HepG2 (cell line): Measurements from ENCODE around the gene GPR33. TPM values are rescaled to one million over a fixed set of nuclear protein-coding genes. Genes with fewer than 3 reads are reported as not detected.

Source experiments
- FIP1L1 ChIP-seq: fragments of 200-400 bp; formaldehyde crosslinking; IDR thresholded peaks from 2 replicates; pipeline ENCODE4 v1.6.1; 2018; ENCODE audit warnings: low read depth, mild to moderate bottlenecking, low read length, moderate library complexity, borderline replicate concordance; ENCODE audit not compliant: insufficient read depth
- GPN1 ChIP-seq: sonication (generic); formaldehyde crosslinking; IDR thresholded peaks from 2 replicates; pipeline ENCODE4 v1.5.1; 2020; ENCODE audit warnings: missing genetic modification reagents, borderline replicate concordance
- NONO ChIP-seq, 2 experiments: fragments of 450-650 bp in 1 of 2; sonication (generic) in 1 of 2; formaldehyde crosslinking in 1 of 2; IDR thresholded peaks in 1 of 2; conservative IDR thresholded peaks in 1 of 2; 2 replicates each; pipeline versions ENCODE4 v1.6.1 to v1.8.0; 2017 to 2022; ENCODE audit warnings: mild to moderate bottlenecking in 1 of 2, missing genetic modification reagents in 1 of 2, moderate library complexity in 1 of 2
- RFX3 ChIP-seq: IDR thresholded peaks from 2 replicates; pipeline ENCODE4 v1.6.1; 2016; ENCODE audit warnings: missing biosample characterization, missing genetic modification reagents
- RFX5 ChIP-seq: IDR thresholded peaks from 2 replicates; pipeline ENCODE4 v1.6.1; 2011; ENCODE audit warnings: low read depth, low read length, improper control_type of control experiment
- SMARCE1 ChIP-seq: fragments of 450-650 bp; IDR thresholded peaks from 2 replicates; pipeline ENCODE4 v1.6.1; 2017; ENCODE audit warnings: borderline replicate concordance
- ZBTB1 ChIP-seq: sonication (generic); formaldehyde crosslinking; IDR thresholded peaks from 2 replicates; pipeline ENCODE4 v1.4.0; 2020; ENCODE audit warnings: missing genetic modification reagents, borderline replicate concordance
- ZNF501 ChIP-seq: sonication (generic); formaldehyde crosslinking; IDR thresholded peaks from 2 replicates; pipeline ENCODE4 v1.5.1; 2020; ENCODE audit warnings: mild to moderate bottlenecking, moderate library complexity, missing genetic modification reagents
- ZNF678 ChIP-seq: sonication (generic); formaldehyde crosslinking; IDR thresholded peaks from 2 replicates; pipeline ENCODE4 v1.4.0; 2020; ENCODE audit warnings: mild to moderate bottlenecking, missing genetic modification reagents
- ZNF720 ChIP-seq: sonication (generic); formaldehyde crosslinking; IDR thresholded peaks from 2 replicates; pipeline ENCODE4 v1.4.0; 2020; ENCODE audit warnings: missing genetic modification reagents
- ZZZ3 ChIP-seq: sonication (generic); formaldehyde crosslinking; IDR thresholded peaks from 2 replicates; pipeline ENCODE4 v1.4.0; 2020; ENCODE audit warnings: missing genetic modification reagents, mild to moderate bottlenecking, borderline replicate concordance
- polyA plus RNA-seq, 8 experiments: library from polyadenylated mRNA; depleted of rRNA in 3 of 8; stranded (reverse) in 7 of 8; unstranded in 1 of 8; fragments of >200 nt; fragmentation: Illumina TruSeq in 4 of 8; extraction: Trizol in 4 of 8; gene quantifications; 2 replicates each; pipeline versions ENCODE4 v1.2.1 to v1.2.3, GENCODE V29; 2011 to 2016; ENCODE audit warnings: low read depth in 4 of 8, missing spikeins in 1 of 8, mixed read lengths in 1 of 8; ENCODE audit not compliant: insufficient read depth in 1 of 8
- total RNA-seq, 5 experiments: library from RNA; depleted of rRNA; stranded (reverse); fragments of >200 nt; fragmentation: Illumina TruSeq; extraction: Trizol; gene quantifications; 2 replicates each; pipeline ENCODE4 v1.2.3, GENCODE V29; 2016; ENCODE audit warnings: low read depth in 1 of 5
- TF ChIP-seq, protein P1 (sequence below): sonication (generic); formaldehyde crosslinking; IDR thresholded peaks from 2 replicates; pipeline ENCODE4 v1.8.0; 2022; ENCODE audit warnings: missing genetic modification reagents, mild to moderate bottlenecking, moderate library complexity, borderline replicate concordance
- TF ChIP-seq, protein P2 (sequence below): sonication (generic); formaldehyde crosslinking; conservative IDR thresholded peaks from 2 replicates; pipeline ENCODE4 v1.5.0; 2020; ENCODE audit warnings: missing genetic modification reagents
- TF ChIP-seq, protein P3 (sequence below): sonication (generic); formaldehyde crosslinking; IDR thresholded peaks from 2 replicates; pipeline ENCODE4 v1.4.0; 2020; ENCODE audit warnings: missing genetic modification reagents
- TF ChIP-seq, protein P4 (sequence below): sonication (generic); formaldehyde crosslinking; IDR thresholded peaks from 2 replicates; pipeline ENCODE4 v1.4.0; 2020; ENCODE audit warnings: low read depth, missing genetic modification reagents
- TF ChIP-seq, protein P5 (sequence below): IDR thresholded peaks from 2 replicates; pipeline ENCODE4 v1.6.1; 2012; ENCODE audit warnings: inconsistent platforms

The GPR33 gene
- total and polyA plus RNA-seq, 2 of the 13 experiments (the other 11 are each of a cell fraction or from before 2014, with no cell fraction given): not detected

DNA sequence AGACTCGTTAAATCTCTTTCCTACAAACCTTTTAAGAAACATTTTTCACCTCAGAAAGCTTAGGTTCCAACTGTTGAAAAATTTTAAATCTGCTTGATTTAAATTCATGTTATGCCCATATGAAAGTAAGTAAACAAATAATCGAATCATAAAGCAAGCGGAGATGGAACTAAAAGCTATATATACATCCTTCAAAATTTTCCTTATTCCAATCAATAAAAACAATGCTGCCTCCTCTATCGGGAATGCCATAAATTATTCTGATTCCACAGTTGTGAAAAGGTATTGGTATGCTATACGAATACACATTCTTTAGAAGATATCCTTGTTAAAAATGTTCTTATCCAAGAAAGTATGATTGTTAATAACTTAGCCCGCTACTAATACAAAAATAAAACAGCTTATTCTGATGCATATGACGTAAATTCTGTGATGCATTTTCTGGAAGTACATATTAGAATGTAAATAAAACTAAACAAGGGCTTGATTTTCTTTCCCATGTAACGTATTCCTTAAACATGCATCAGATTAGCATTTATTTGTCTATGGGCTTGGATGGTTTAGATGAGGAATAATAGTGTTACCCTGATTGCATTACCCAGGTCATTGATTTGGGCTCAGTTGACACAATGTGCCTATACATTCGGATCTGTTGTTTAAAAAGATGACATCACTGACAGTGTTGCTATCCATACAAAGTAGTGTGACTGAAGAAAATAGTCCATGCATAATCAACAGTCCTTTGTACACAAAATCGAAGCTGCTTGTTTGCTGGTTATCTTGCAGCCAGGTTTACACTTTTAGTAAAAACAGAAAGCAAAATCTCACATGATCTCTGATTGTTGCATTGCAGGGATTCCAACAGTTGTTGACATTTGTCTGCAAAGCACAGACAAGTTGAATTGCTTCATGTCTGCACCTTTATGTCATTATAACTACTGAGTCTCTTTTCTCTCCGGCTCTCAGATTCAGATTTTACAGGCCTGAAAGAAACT, 29.9 kb downstream of the GPR33 start (continued):
- TF ChIP-seq, protein P1, sequence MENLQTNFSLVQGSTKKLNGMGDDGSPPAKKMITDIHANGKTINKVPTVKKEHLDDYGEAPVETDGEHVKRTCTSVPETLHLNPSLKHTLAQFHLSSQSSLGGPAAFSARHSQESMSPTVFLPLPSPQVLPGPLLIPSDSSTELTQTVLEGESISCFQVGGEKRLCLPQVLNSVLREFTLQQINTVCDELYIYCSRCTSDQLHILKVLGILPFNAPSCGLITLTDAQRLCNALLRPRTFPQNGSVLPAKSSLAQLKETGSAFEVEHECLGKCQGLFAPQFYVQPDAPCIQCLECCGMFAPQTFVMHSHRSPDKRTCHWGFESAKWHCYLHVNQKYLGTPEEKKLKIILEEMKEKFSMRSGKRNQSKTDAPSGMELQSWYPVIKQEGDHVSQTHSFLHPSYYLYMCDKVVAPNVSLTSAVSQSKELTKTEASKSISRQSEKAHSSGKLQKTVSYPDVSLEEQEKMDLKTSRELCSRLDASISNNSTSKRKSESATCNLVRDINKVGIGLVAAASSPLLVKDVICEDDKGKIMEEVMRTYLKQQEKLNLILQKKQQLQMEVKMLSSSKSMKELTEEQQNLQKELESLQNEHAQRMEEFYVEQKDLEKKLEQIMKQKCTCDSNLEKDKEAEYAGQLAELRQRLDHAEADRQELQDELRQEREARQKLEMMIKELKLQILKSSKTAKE (CRISPR knock-in tag): peak; percentile 57; the same call in 1 of the 2 replicates
- TF ChIP-seq, protein P2, sequence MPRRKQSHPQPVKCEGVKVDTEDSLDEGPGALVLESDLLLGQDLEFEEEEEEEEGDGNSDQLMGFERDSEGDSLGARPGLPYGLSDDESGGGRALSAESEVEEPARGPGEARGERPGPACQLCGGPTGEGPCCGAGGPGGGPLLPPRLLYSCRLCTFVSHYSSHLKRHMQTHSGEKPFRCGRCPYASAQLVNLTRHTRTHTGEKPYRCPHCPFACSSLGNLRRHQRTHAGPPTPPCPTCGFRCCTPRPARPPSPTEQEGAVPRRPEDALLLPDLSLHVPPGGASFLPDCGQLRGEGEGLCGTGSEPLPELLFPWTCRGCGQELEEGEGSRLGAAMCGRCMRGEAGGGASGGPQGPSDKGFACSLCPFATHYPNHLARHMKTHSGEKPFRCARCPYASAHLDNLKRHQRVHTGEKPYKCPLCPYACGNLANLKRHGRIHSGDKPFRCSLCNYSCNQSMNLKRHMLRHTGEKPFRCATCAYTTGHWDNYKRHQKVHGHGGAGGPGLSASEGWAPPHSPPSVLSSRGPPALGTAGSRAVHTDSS (CRISPR knock-in tag): no peak
- no peak for TF ChIP-seq ZNF720
- TF ChIP-seq ZNF678 (CRISPR knock-in tag): no peak
- no peak for TF ChIP-seq FIP1L1
- no peak; the same call in 1 of the 2 replicates for TF ChIP-seq RFX3 (CRISPR knock-in tag)
- TF ChIP-seq, protein P3, sequence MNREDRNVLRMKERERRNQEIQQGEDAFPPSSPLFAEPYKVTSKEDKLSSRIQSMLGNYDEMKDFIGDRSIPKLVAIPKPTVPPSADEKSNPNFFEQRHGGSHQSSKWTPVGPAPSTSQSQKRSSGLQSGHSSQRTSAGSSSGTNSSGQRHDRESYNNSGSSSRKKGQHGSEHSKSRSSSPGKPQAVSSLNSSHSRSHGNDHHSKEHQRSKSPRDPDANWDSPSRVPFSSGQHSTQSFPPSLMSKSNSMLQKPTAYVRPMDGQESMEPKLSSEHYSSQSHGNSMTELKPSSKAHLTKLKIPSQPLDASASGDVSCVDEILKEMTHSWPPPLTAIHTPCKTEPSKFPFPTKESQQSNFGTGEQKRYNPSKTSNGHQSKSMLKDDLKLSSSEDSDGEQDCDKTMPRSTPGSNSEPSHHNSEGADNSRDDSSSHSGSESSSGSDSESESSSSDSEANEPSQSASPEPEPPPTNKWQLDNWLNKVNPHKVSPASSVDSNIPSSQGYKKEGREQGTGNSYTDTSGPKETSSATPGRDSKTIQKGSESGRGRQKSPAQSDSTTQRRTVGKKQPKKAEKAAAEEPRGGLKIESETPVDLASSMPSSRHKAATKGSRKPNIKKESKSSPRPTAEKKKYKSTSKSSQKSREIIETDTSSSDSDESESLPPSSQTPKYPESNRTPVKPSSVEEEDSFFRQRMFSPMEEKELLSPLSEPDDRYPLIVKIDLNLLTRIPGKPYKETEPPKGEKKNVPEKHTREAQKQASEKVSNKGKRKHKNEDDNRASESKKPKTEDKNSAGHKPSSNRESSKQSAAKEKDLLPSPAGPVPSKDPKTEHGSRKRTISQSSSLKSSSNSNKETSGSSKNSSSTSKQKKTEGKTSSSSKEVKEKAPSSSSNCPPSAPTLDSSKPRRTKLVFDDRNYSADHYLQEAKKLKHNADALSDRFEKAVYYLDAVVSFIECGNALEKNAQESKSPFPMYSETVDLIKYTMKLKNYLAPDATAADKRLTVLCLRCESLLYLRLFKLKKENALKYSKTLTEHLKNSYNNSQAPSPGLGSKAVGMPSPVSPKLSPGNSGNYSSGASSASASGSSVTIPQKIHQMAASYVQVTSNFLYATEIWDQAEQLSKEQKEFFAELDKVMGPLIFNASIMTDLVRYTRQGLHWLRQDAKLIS: no peak
- TF ChIP-seq ZNF501 (CRISPR knock-in tag): no peak
- TF ChIP-seq RFX5: no peak
- no peak for TF ChIP-seq SMARCE1
- no peak for TF ChIP-seq ZZZ3 (CRISPR knock-in tag)
- TF ChIP-seq NONO (IDR thresholded peaks at IDR 0.05): no peak
- TF ChIP-seq NONO (CRISPR knock-in tag; conservative IDR thresholded peaks at IDR 0.05): 0 out of 2 replicates have a peak, but pooled peaks have one; percentile 23
- TF ChIP-seq, protein P4, sequence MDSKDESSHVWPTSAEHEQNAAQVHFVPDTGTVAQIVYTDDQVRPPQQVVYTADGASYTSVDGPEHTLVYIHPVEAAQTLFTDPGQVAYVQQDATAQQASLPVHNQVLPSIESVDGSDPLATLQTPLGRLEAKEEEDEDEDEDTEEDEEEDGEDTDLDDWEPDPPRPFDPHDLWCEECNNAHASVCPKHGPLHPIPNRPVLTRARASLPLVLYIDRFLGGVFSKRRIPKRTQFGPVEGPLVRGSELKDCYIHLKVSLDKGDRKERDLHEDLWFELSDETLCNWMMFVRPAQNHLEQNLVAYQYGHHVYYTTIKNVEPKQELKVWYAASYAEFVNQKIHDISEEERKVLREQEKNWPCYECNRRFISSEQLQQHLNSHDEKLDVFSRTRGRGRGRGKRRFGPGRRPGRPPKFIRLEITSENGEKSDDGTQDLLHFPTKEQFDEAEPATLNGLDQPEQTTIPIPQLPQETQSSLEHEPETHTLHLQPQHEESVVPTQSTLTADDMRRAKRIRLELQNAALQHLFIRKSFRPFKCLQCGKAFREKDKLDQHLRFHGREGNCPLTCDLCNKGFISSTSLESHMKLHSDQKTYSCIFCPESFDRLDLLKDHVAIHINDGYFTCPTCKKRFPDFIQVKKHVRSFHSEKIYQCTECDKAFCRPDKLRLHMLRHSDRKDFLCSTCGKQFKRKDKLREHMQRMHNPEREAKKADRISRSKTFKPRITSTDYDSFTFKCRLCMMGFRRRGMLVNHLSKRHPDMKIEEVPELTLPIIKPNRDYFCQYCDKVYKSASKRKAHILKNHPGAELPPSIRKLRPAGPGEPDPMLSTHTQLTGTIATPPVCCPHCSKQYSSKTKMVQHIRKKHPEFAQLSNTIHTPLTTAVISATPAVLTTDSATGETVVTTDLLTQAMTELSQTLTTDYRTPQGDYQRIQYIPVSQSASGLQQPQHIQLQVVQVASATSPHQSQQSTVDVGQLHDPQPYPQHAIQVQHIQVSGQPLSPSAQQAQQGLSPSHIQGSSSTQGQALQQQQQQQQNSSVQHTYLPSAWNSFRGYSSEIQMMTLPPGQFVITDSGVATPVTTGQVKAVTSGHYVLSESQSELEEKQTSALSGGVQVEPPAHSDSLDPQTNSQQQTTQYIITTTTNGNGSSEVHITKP (CRISPR knock-in tag): no peak
- TF ChIP-seq, protein P5, sequence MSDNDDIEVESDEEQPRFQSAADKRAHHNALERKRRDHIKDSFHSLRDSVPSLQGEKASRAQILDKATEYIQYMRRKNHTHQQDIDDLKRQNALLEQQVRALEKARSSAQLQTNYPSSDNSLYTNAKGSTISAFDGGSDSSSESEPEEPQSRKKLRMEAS: no peak
- TF ChIP-seq ZBTB1 (CRISPR knock-in tag): no peak
- TF ChIP-seq GPN1 (CRISPR knock-in tag): no peak
